HG02938 (cell line): Measurements from ENCODE around the gene KCNA3.
A peak's percentile ranks its signal among the peaks of the same experiment; 100 is the strongest.

Source experiments
- ATAC-seq: cut with Tn5 transposase; IDR thresholded peaks from one replicate; pipeline ENCODE4 v1.9.1; 2021; ENCODE audit warnings: mild to moderate bottlenecking, moderate library complexity; ENCODE audit not compliant: unreplicated experiment

KCNA3 gene

GRCh38 chr1:110639724-110640386 lies 34.9 kb downstream of the KCNA3 start:
- ATAC-seq: no peak

GRCh38 chr1:110638556-110638955 lies 36.2 kb downstream of the KCNA3 start:
- no peak for ATAC-seq

- no peak for ATAC-seq
Observed at GRCh38 chr1:110638058-110638457, 36.7 kb downstream of the KCNA3 start.

GRCh38 chr1:110637475-110637874 lies 37.3 kb downstream of the KCNA3 start:
- ATAC-seq: no peak

- ATAC-seq: no peak
Observed at GRCh38 chr1:110636149-110636935, 38.4 kb downstream of the KCNA3 start.

- ATAC-seq: no peak
Observed at GRCh38 chr1:110635434-110635833, 39.3 kb downstream of the KCNA3 start.

- ATAC-seq: peak; percentile 65
Observed at GRCh38 chr1:110634455-110635311, 40.1 kb downstream of the KCNA3 start.

- no peak for ATAC-seq
Observed at GRCh38 chr1:110634086-110634454, 40.7 kb downstream of the KCNA3 start.

GRCh38 chr1:110633646-110634030 lies 41.1 kb downstream of the KCNA3 start:
- ATAC-seq: no peak

GRCh38 chr1:110631836-110632620 lies 42.7 kb downstream of the KCNA3 start:
- ATAC-seq: no peak

- peak; percentile 53 for ATAC-seq
Observed at GRCh38 chr1:110630839-110631663, 43.7 kb downstream of the KCNA3 start.

- ATAC-seq: no peak
Observed at GRCh38 chr1:110628323-110629105, 46.2 kb downstream of the KCNA3 start.

- no peak for ATAC-seq
Observed at GRCh38 chr1:110627764-110628163, 47.0 kb downstream of the KCNA3 start.

GRCh38 chr1:110626889-110627288 lies 47.9 kb downstream of the KCNA3 start:
- ATAC-seq: no peak
